Uterus (tissue), 4 donors: ENCODE measurements around the gene ZNF532. TPM values are rescaled to one million over a fixed set of nuclear protein-coding genes. Genes with fewer than 3 reads are reported as not detected.

Experiments used
- DNase-seq, 2 donors: peaks; one replicate each; pipeline ENCODE4 v3.0.0-alpha.2; 2019 to 2020
- H3K27ac ChIP-seq, 2 donors: fragments of 200-600 bp; sonication (generic); 1 replicate in 1 of 2; 2 replicates in 1 of 2; pipeline ENCODE4 v1.5.1; 2016 to 2018
- H3K27me3 ChIP-seq, 2 donors: fragments of 200-600 bp; sonication (generic); one replicate each; pipeline ENCODE4 v1.5.1; 2018 to 2019; ENCODE audit warnings: control low read depth in 1 of 2
- H3K36me3 ChIP-seq, 2 donors: fragments of 200-600 bp; sonication (generic); one replicate each; pipeline ENCODE4 v1.5.1; 2019; ENCODE audit warnings: control low read depth in 1 of 2
- H3K4me1 ChIP-seq, 2 donors: fragments of 200-600 bp; sonication (generic); one replicate each; pipeline ENCODE4 v1.5.1; 2018 to 2019; ENCODE audit warnings: control low read depth in 1 of 2
- H3K4me3 ChIP-seq, 2 donors: fragments of 200-600 bp; sonication (generic); 1 replicate in 1 of 2; 2 replicates in 1 of 2; pipeline ENCODE4 v1.5.1; 2018 to 2019; ENCODE audit warnings: mild to moderate bottlenecking in 1 of 2
- H3K9me3 ChIP-seq, 2 donors: fragments of 200-600 bp; sonication (generic); one replicate each; pipeline ENCODE4 v1.5.1; 2019; ENCODE audit warnings: control low read depth in 1 of 2
- POLR2A ChIP-seq, 2 donors: fragments of 450-650 bp; IDR thresholded peaks; one replicate each; pipeline ENCODE4 v1.6.1; 2016; ENCODE audit warnings: antibody characterized with exemption in 2 of 2, mild to moderate bottlenecking in 1 of 2, moderate library complexity in 1 of 2
- intact Hi-C: fragments of 100-400 bp; cut with DNase I; formaldehyde crosslinking; loops from one replicate; pipeline ENCODE4 v1.15.1; 2023; ENCODE audit warnings: low total_unique reads
- total RNA-seq, 4 donors: library from RNA; depleted of rRNA in 3 of 4; stranded (reverse); fragments of >200 nt in 3 of 4; gene quantifications; one replicate each; pipeline versions ENCODE4 v1.1.0 to v1.2.4, GENCODE V29; 2014 to 2023
- TF ChIP-seq, protein P1 (sequence below), 4 experiments: fragments of 200-600 bp in 2 of 4; fragments of 450-650 bp in 2 of 4; sonication (generic) in 2 of 4; IDR thresholded peaks; one replicate each; pipeline ENCODE4 v1.5.1; 2016 to 2019; ENCODE audit warnings: antibody characterized with exemption in 4 of 4, mild to moderate bottlenecking in 2 of 4, moderate library complexity in 1 of 4
- donor health status: DM: yes; HTN: yes; CAD: no.

The ZNF532 gene
- total RNA-seq, 4 donors from 2014 or later: 32.4 to 174 (median 127) TPM

- DNase-seq: no peak
- no peak overlapping the region for H3K27ac ChIP-seq
- peaks cover 0 to 4% of the 10 kb centered on the region in 2 donors for H3K4me1 ChIP-seq
- TF ChIP-seq, protein P1, sequence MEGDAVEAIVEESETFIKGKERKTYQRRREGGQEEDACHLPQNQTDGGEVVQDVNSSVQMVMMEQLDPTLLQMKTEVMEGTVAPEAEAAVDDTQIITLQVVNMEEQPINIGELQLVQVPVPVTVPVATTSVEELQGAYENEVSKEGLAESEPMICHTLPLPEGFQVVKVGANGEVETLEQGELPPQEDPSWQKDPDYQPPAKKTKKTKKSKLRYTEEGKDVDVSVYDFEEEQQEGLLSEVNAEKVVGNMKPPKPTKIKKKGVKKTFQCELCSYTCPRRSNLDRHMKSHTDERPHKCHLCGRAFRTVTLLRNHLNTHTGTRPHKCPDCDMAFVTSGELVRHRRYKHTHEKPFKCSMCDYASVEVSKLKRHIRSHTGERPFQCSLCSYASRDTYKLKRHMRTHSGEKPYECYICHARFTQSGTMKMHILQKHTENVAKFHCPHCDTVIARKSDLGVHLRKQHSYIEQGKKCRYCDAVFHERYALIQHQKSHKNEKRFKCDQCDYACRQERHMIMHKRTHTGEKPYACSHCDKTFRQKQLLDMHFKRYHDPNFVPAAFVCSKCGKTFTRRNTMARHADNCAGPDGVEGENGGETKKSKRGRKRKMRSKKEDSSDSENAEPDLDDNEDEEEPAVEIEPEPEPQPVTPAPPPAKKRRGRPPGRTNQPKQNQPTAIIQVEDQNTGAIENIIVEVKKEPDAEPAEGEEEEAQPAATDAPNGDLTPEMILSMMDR (IDR thresholded peaks at IDR 0.05): no peak
- no peak for TF ChIP-seq POLR2A (IDR thresholded peaks at IDR 0.05)
- intact Hi-C loops: no loop called here
- H3K36me3 ChIP-seq: no peaks in the 10 kb centered on the region
- H3K9me3 ChIP-seq: no peaks in the 10 kb centered on the region
- no peak overlapping the region for H3K4me3 ChIP-seq
- no peaks in the 10 kb centered on the region for H3K27me3 ChIP-seq
These were observed 31.6 kb downstream of the ZNF532 start for GRCh38 chr18:58896268-58896667.

DNA sequence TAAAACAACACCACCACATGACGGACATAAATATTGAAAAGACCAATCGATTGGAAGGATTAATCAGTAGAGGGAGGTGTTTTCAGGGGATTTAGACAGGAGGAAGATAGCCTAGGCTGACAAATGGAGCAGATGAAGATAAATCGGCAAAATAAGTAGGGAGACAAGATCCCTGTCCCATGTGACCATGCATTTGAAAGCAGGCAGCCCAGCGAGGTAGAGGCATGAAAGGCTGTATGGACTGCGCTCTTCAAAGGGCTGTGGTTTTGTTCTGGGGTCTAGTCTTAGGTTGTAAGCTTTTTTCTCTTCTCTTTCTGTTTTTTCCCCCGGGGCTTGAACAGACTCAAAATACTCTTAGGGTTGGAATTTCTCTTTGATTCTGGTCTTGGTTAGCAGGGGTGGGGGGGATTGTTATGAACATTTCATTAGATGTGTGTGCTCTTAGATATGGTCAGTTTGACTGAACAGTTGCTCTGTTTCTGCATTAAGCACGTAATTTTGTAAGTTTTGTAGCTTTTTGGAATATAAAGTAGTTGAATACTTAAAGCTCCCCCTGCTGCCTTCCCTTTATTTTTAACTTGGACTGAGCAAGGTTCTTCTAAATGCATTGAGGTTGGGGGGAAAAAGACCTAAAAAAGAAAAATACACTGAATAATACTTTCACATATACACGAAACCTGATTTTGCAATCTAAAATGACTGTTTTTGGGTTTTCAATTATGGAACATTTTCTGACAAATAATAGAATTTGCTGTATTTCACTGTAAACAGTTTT is 32.2 kb downstream of the ZNF532 start:
- DNase-seq: no peak
- Histone ChIP-seq H3K36me3 (no peaks in the 10 kb centered on the region), H3K27me3 (no peaks in the 10 kb centered on the region), H3K27ac (no peak overlapping the region), H3K4me3 (no peak overlapping the region), H3K4me1 (peaks cover 0 to 4% of the 10 kb centered on the region in 2 donors), H3K9me3 (no peaks in the 10 kb centered on the region)
- intact Hi-C loops: no loop called here
- TF ChIP-seq, protein P1 (IDR thresholded peaks at IDR 0.05): no peak
- TF ChIP-seq POLR2A (IDR thresholded peaks at IDR 0.05): no peak

DNA sequence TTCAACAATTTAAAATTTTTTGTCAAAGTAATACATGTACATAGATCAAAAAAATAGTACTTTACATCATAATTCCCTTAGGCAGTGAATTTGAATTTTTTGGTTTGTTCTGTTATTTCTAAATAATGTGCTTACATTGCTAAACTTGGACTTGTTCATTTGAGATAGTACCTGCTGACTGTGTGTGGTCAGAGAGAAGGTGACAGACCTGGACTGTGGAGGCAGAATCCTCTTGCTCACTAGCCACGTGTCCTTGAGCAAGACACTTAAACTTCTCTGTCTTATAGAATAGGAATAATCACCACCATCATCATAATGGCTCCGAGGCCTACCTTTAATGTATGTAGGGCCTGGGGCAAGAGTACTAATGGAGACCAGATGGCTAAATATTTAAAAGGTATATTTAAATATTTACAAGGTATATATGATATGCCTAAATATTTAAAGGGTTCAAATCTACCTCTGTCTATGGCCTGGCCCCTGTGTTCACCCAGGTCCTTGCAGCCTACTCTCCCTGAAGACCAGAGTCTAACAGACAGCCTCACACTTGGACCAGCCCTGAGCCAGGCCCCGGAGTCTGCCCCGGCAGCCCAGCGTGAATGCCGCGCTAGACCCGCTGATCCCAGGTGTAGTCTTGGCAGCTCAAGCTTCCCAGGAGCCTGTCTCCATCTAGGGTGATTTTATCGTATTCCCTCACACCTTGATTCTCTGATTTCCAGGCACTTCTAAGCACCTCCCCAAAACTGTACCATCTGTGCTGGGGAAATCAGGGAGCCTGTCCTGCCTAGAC is 33.5 kb downstream of the ZNF532 start:
- no peak overlapping the region for H3K27ac ChIP-seq
- H3K9me3 ChIP-seq: no peaks in the 10 kb centered on the region
- intact Hi-C loops: no loop called here
- TF ChIP-seq, protein P1 (IDR thresholded peaks at IDR 0.05): no peak
- TF ChIP-seq POLR2A (IDR thresholded peaks at IDR 0.05): no peak
- peaks cover 0 to 4% of the 10 kb centered on the region in 2 donors for H3K4me1 ChIP-seq
- no peak for DNase-seq
- no peaks in the 10 kb centered on the region for H3K27me3 ChIP-seq
- no peaks in the 10 kb centered on the region for H3K36me3 ChIP-seq
- no peak overlapping the region for H3K4me3 ChIP-seq

- H3K27me3 ChIP-seq: no peaks in the 10 kb centered on the region
- intact Hi-C loops: no loop called here
- no peaks in the 10 kb centered on the region for H3K4me1 ChIP-seq
- H3K27ac ChIP-seq: peak overlapping the region in 1 of 2 donors; percentile 59
- no peak for DNase-seq
- H3K9me3 ChIP-seq: no peaks in the 10 kb centered on the region
- TF ChIP-seq, protein P1 (IDR thresholded peaks at IDR 0.05): no peak
- no peaks in the 10 kb centered on the region for H3K36me3 ChIP-seq
- H3K4me3 ChIP-seq: no peak overlapping the region
These were observed 35.5 kb downstream of the ZNF532 start for GRCh38 chr18:58900015-58900649.
